HEK293 (cell line): Measurements from ENCODE around the gene RHOT2.
A peak's percentile ranks its signal among the peaks of the same experiment; 100 is the strongest.

Source experiments
- CTCF ChIA-PET: fragments of 350-600 bp; formaldehyde crosslinking; extraction: SDS; loops from one replicate; lab custom pipeline; 2021; ENCODE audit warnings: antibody characterized with exemption; lab: Yijun Ruan, JAX
- POLR2A ChIA-PET: fragments of 300-600 bp; formaldehyde crosslinking; extraction: SDS; loops from one replicate; lab custom pipeline; 2020; ENCODE audit warnings: antibody characterized with exemption, inconsistent platforms; lab: Yijun Ruan, JAX
- H3K27ac ChIP-seq: fragments of 200-500 bp; sonication (Bioruptor generic); 2 replicates; pipeline ENCODE4 v1.5.1; 2014; ENCODE audit warnings: low read depth, low read length, control low read depth, inconsistent platforms; ENCODE audit errors: extremely low read depth
- H3K36me3 ChIP-seq, 2 experiments: fragments of 200-500 bp in 1 of 2; sonication (Bioruptor generic) in 1 of 2; 1 replicate in 1 of 2; 2 replicates in 1 of 2; pipeline ENCODE4 v1.5.1; 2014 to 2017; ENCODE audit warnings: inconsistent platforms in 2 of 2, low read length in 2 of 2; ENCODE audit not compliant: control insufficient read depth in 2 of 2, insufficient read depth in 1 of 2
- H3K4me1 ChIP-seq: fragments of 200-500 bp; sonication (Bioruptor generic); 2 replicates; pipeline ENCODE4 v1.5.1; 2014; ENCODE audit warnings: mild to moderate bottlenecking, low read length, inconsistent platforms; ENCODE audit not compliant: control insufficient read depth, insufficient read depth
- H3K4me3 ChIP-seq: 2 replicates; pipeline ENCODE4 v1.5.1; 2011; ENCODE audit warnings: low read depth, mild to moderate bottlenecking, control low read depth, low read length, moderate library complexity
- H3K9me3 ChIP-seq: fragments of 200-500 bp; sonication (Bioruptor generic); 2 replicates; pipeline ENCODE4 v1.5.1; 2014; ENCODE audit warnings: low read depth, low read length, inconsistent platforms; ENCODE audit not compliant: control insufficient read depth, insufficient read depth
- KLF9 ChIP-seq: fragments of 450-650 bp; formaldehyde crosslinking; IDR thresholded peaks from 2 replicates; pipeline ENCODE4 v1.5.1; 2016; ENCODE audit warnings: missing biosample characterization, missing genetic modification characterization, low read depth
- PRDM2 ChIP-seq: fragments of 450-650 bp; formaldehyde crosslinking; IDR thresholded peaks from 2 replicates; pipeline ENCODE4 v1.5.1; 2016; ENCODE audit warnings: missing biosample characterization, missing genetic modification characterization, borderline replicate concordance
- PRDM4 ChIP-seq: fragments of 450-650 bp; formaldehyde crosslinking; IDR thresholded peaks from 2 replicates; pipeline ENCODE4 v1.5.1; 2017; ENCODE audit warnings: missing biosample characterization, missing genetic modification characterization
- ZBTB10 ChIP-seq: fragments of 450-650 bp; formaldehyde crosslinking; IDR thresholded peaks from 2 replicates; pipeline ENCODE4 v1.5.1; 2016; ENCODE audit warnings: missing biosample characterization, missing genetic modification characterization
- ZBTB7A ChIP-seq: fragments of 450-650 bp; formaldehyde crosslinking; IDR thresholded peaks from 2 replicates; pipeline ENCODE4 v1.5.1; 2016; ENCODE audit warnings: low read depth, missing biosample characterization, missing genetic modification characterization
- ZNF132 ChIP-seq: fragments of 450-650 bp; formaldehyde crosslinking; IDR thresholded peaks from 2 replicates; pipeline ENCODE4 v1.5.1; 2017; ENCODE audit warnings: missing biosample characterization, missing genetic modification characterization, borderline replicate concordance
- ZNF155 ChIP-seq: fragments of 450-650 bp; formaldehyde crosslinking; IDR thresholded peaks from 2 replicates; pipeline ENCODE4 v1.5.1; 2016; ENCODE audit warnings: missing biosample characterization, missing genetic modification characterization
- ZNF174 ChIP-seq: fragments of 450-650 bp; formaldehyde crosslinking; IDR thresholded peaks from 2 replicates; pipeline ENCODE4 v1.5.0; 2017; ENCODE audit warnings: missing biosample characterization, mild to moderate bottlenecking, missing genetic modification characterization
- ZNF202 ChIP-seq: fragments of 450-650 bp; formaldehyde crosslinking; IDR thresholded peaks from 2 replicates; pipeline ENCODE4 v1.5.1; 2016; ENCODE audit warnings: missing biosample characterization, missing genetic modification characterization, borderline replicate concordance
- ZNF488 ChIP-seq: fragments of 450-650 bp; formaldehyde crosslinking; IDR thresholded peaks from 2 replicates; pipeline ENCODE4 v1.5.1; 2016; ENCODE audit warnings: missing biosample characterization, missing genetic modification characterization
- ZNF747 ChIP-seq: fragments of 450-650 bp; formaldehyde crosslinking; IDR thresholded peaks from 2 replicates; pipeline ENCODE4 v1.5.1; 2016; ENCODE audit warnings: missing biosample characterization, missing genetic modification characterization
- ZNF76 ChIP-seq: fragments of 450-650 bp; formaldehyde crosslinking; IDR thresholded peaks from 2 replicates; pipeline ENCODE4; 2016; ENCODE audit warnings: low read depth, missing biosample characterization, missing genetic modification characterization, borderline replicate concordance
- ZNF791 ChIP-seq: fragments of 450-650 bp; formaldehyde crosslinking; IDR thresholded peaks from 2 replicates; pipeline ENCODE4 v1.5.1; 2016; ENCODE audit warnings: missing biosample characterization, missing genetic modification characterization
- ZXDB ChIP-seq: fragments of 450-650 bp; formaldehyde crosslinking; IDR thresholded peaks from 2 replicates; pipeline ENCODE4 v1.5.1; 2016; ENCODE audit warnings: missing biosample characterization, missing genetic modification characterization
- TF ChIP-seq, protein P1 (sequence below): fragments of 450-650 bp; IDR thresholded peaks from 2 replicates; pipeline ENCODE4 v1.5.1; 2018; ENCODE audit warnings: missing biosample characterization, mild to moderate bottlenecking, missing genetic modification characterization
- TF ChIP-seq, protein P2 (sequence below): fragments of 450-650 bp; formaldehyde crosslinking; conservative IDR thresholded peaks from 2 replicates; pipeline ENCODE4 v1.5.1; 2016; ENCODE audit warnings: low read depth, missing biosample characterization, missing genetic modification characterization

RHOT2 gene

GRCh38 chr16:685967-686366 lies 18.0 kb downstream of the RHOT2 start (continued):
- TF ChIP-seq, protein P1, sequence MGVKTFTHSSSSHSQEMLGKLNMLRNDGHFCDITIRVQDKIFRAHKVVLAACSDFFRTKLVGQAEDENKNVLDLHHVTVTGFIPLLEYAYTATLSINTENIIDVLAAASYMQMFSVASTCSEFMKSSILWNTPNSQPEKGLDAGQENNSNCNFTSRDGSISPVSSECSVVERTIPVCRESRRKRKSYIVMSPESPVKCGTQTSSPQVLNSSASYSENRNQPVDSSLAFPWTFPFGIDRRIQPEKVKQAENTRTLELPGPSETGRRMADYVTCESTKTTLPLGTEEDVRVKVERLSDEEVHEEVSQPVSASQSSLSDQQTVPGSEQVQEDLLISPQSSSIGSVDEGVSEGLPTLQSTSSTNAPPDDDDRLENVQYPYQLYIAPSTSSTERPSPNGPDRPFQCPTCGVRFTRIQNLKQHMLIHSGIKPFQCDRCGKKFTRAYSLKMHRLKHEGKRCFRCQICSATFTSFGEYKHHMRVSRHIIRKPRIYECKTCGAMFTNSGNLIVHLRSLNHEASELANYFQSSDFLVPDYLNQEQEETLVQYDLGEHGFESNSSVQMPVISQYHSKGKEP (tag by site-specific recombination): peak; percentile 76
- TF ChIP-seq ZNF76: 0 out of 2 replicates have a peak, but pooled peaks have one; percentile 38
- TF ChIP-seq, all 188 proteins: peak for 8

DNA sequence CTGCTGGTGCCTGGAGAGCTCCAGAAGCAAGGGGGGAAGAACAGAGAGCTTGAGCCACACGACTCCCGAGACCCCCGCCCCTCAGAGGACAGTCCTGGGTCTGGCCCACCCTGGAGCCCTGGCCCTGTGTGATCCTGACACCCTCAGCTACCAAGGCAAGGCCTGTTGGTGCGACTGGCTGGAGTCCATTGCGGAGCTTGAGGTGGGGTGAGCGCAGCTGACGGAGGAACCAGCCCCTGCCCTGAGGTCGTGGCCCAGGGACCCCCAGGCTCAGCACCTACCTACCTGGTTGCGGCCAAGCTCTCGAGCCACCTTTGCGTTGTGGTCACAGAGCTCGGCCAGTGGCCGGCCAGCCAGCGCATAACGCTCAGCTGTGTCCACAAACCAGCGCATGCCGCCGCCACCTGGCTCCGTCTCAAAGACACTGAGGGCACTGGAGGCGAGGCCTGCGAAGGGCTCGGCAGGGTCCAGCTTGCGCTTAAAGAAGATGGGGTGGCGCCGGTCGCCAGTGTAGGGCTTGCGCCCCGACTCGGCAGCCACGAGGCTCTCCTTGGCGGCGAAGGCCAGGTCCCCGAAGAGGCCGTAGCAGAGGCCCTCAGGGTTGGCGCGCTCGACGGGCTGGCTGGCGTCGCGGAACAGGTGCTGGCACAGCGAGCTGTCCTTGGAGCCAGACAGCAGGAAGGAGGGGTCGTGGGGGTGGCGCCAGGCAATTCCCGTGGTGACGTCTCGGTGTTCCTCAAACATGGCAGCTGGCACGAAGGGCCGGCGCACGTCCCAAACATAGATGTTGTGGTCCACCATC lies 18.7 kb downstream of the RHOT2 start:
- ChIA-PET CTCF (interaction anchor here (0.6 to 1.8 kb wide), 5 partner anchors 9 to 102 kb away, joined by 3 read pairs; partner anchors contain the start of genes CHTF18 and RPUSD1), POLR2A (interaction anchor here (0.5 to 1.5 kb wide), 4 partner anchors 9 to 102 kb away, joined by 3 to 6 read pairs (median 4); partner anchors contain the start of genes CHTF18 and RPUSD1)
- Histone ChIP-seq H3K9me3 (no peaks in the 10 kb centered on the region), H3K36me3 (peaks cover 3 to 63% of the 10 kb centered on the region in 2 experiments; a peak in 1 of 3 replicates), H3K27ac (no peak overlapping the region), H3K4me3 (no peak overlapping the region), H3K4me1 (peaks cover 6% of the 10 kb centered on the region; the same call in 1 of the 2 replicates)
- TF ChIP-seq PRDM2: no peak
- TF ChIP-seq ZNF76: no peak
- no peak for TF ChIP-seq PRDM4 (tag by site-specific recombination)
- TF ChIP-seq ZNF174 (tag by site-specific recombination): no peak
- TF ChIP-seq ZBTB7A (tag by site-specific recombination): no peak
- no peak for TF ChIP-seq ZNF488 (tag by site-specific recombination)
- no peak for TF ChIP-seq ZXDB (tag by site-specific recombination)
- no peak for TF ChIP-seq ZNF747 (tag by site-specific recombination)
- TF ChIP-seq ZNF155 (tag by site-specific recombination): no peak
- TF ChIP-seq ZNF202 (tag by site-specific recombination): no peak
- TF ChIP-seq ZBTB10 (tag by site-specific recombination): no peak
- no peak for TF ChIP-seq ZNF132 (tag by site-specific recombination)
- TF ChIP-seq, protein P2, sequence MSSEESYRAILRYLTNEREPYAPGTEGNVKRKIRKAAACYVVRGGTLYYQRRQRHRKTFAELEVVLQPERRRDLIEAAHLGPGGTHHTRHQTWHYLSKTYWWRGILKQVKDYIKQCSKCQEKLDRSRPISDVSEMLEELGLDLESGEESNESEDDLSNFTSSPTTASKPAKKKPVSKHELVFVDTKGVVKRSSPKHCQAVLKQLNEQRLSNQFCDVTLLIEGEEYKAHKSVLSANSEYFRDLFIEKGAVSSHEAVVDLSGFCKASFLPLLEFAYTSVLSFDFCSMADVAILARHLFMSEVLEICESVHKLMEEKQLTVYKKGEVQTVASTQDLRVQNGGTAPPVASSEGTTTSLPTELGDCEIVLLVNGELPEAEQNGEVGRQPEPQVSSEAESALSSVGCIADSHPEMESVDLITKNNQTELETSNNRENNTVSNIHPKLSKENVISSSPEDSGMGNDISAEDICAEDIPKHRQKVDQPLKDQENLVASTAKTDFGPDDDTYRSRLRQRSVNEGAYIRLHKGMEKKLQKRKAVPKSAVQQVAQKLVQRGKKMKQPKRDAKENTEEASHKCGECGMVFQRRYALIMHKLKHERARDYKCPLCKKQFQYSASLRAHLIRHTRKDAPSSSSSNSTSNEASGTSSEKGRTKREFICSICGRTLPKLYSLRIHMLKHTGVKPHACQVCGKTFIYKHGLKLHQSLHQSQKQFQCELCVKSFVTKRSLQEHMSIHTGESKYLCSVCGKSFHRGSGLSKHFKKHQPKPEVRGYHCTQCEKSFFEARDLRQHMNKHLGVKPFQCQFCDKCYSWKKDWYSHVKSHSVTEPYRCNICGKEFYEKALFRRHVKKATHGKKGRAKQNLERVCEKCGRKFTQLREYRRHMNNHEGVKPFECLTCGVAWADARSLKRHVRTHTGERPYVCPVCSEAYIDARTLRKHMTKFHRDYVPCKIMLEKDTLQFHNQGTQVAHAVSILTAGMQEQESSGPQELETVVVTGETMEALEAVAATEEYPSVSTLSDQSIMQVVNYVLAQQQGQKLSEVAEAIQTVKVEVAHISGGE (tag by site-specific recombination): no peak
- no peak for TF ChIP-seq KLF9 (tag by site-specific recombination)
- no peak for TF ChIP-seq ZNF791
